Dermis microvascular lymphatic vessel endothelial cell (primary cell): ENCODE data around the gene GOLGA6L25. TPM values are rescaled to one million over a fixed set of nuclear protein-coding genes. Genes with fewer than 3 reads are reported as not detected.
"Not testable (repeated sequence)": the region's sequence is repeated elsewhere in the genome, so short reads cannot be mapped to it uniquely, and the experiment has no call there.

Experiments
- DNase-seq, 2 donors: peaks; one replicate each; pipeline versions ENCODE4 v3.0.0 to v3.0.0-alpha.2; 2010; ENCODE audit warnings: low read depth in 2 of 2
- total RNA-seq: library from RNA; depleted of rRNA; stranded (reverse); fragments of >200 nt; gene quantifications from 2 replicates; pipeline ENCODE4 v1.2.1, GENCODE V29; 2014

GOLGA6L25 gene
- total RNA-seq: not detected in 2 replicates

- DNase-seq: not testable (repeated sequence)
Measured at GRCh38 chr15:28553268-28553667, at the start of gene GOLGA6L25. GOLGA6L25 (plus strand) TSS chr15:28553568; CDS start chr15:28553629, 61 bp downstream.

- DNase-seq: not testable (repeated sequence)
Measured at GRCh38 chr15:28508217-28508889, 45.0 kb upstream of the GOLGA6L25 start.

- DNase-seq: not testable (repeated sequence)
Measured at GRCh38 chr15:28514128-28514527, 39.2 kb upstream of the GOLGA6L25 start.

GRCh38 chr15:28515208-28515607, 38.2 kb upstream of the GOLGA6L25 start:
- DNase-seq: not testable (repeated sequence)

- DNase-seq: not testable (repeated sequence)
Measured at GRCh38 chr15:28532954-28533353, 20.4 kb upstream of the GOLGA6L25 start, which contains the start of gene GOLGA8G. GOLGA8G (minus strand) TSS chr15:28532971; CDS start chr15:28532909, 62 bp downstream.

GRCh38 chr15:28573351-28573750, 20.0 kb downstream of the GOLGA6L25 start:
- not testable (repeated sequence) for DNase-seq

- DNase-seq: not testable (repeated sequence)
Measured at GRCh38 chr15:28588977-28589606, 35.7 kb downstream of the GOLGA6L25 start.

- not testable (repeated sequence) for DNase-seq
Measured at GRCh38 chr15:28589769-28590168, 36.4 kb downstream of the GOLGA6L25 start.

- DNase-seq: not testable (repeated sequence)
Measured at GRCh38 chr15:28592395-28592794, 39.0 kb downstream of the GOLGA6L25 start.

GRCh38 chr15:28593424-28594129, 40.2 kb downstream of the GOLGA6L25 start:
- DNase-seq: not testable (repeated sequence)

GRCh38 chr15:28597471-28597870, 44.1 kb downstream of the GOLGA6L25 start:
- DNase-seq: not testable (repeated sequence)

- not testable (repeated sequence) for DNase-seq
Measured at GRCh38 chr15:28598209-28598608, 44.8 kb downstream of the GOLGA6L25 start.

GRCh38 chr15:28602152-28602551, 48.8 kb downstream of the GOLGA6L25 start:
- not testable (repeated sequence) for DNase-seq

Other genes starting within 250 kb of the GOLGA6L25 start
- gene HERC2, start 231.4 kb upstream of the GOLGA6L25 start, total RNA-seq: 40.3 and 52.1 TPM in 2 replicates
- not detected in 2 replicates for gene GOLGA6L24, start 195.5 kb upstream of the GOLGA6L25 start, total RNA-seq
- not detected in 2 replicates for gene GOLGA8F, start 174.9 kb upstream of the GOLGA6L25 start, total RNA-seq
- not detected in 2 replicates for gene GOLGA8G, start 20.6 kb upstream of the GOLGA6L25 start, total RNA-seq
- gene GOLGA8M, start 158.9 kb downstream of the GOLGA6L25 start, total RNA-seq: 0.26 and 3.0 TPM in 2 replicates